Stimulated activated naive CD4-positive, alpha-beta T cell treated with Interleukin-2 at 50 U/mL for 16 hours (primary cell): ENCODE measurements around the gene RASGRP1.

Experiments
- DNase-seq: peaks from one replicate; lab custom pipeline; 2025; lab: John Stamatoyannopoulos, UW

Gene RASGRP1

GRCh38 chr15:38535491-38536200 lies 29.0 kb downstream of the RASGRP1 start:
- DNase-seq: no peak

- no peak for DNase-seq
Measured at GRCh38 chr15:38534691-38535090, 29.9 kb downstream of the RASGRP1 start.

GRCh38 chr15:38533926-38534325 lies 30.7 kb downstream of the RASGRP1 start:
- DNase-seq: no peak

GRCh38 chr15:38533416-38533915 lies 31.1 kb downstream of the RASGRP1 start:
- no peak for DNase-seq

GRCh38 chr15:38532728-38533127 lies 31.9 kb downstream of the RASGRP1 start:
- DNase-seq: no peak

GRCh38 chr15:38531509-38531908 lies 33.1 kb downstream of the RASGRP1 start:
- no peak for DNase-seq

- peak; percentile 23 for DNase-seq
Measured at GRCh38 chr15:38530113-38530512, 34.5 kb downstream of the RASGRP1 start.

GRCh38 chr15:38528294-38528693 lies 36.3 kb downstream of the RASGRP1 start:
- no peak for DNase-seq

GRCh38 chr15:38526158-38526557 lies 38.5 kb downstream of the RASGRP1 start:
- DNase-seq: no peak

- no peak for DNase-seq
Measured at GRCh38 chr15:38525489-38525888, 39.1 kb downstream of the RASGRP1 start.

GRCh38 chr15:38524156-38524555 lies 40.5 kb downstream of the RASGRP1 start:
- DNase-seq: no peak

GRCh38 chr15:38522922-38523321 lies 41.7 kb downstream of the RASGRP1 start:
- DNase-seq: no peak

GRCh38 chr15:38521316-38521715 lies 43.3 kb downstream of the RASGRP1 start:
- DNase-seq: no peak

- no peak for DNase-seq
Measured at GRCh38 chr15:38520035-38520434, 44.6 kb downstream of the RASGRP1 start.

- no peak for DNase-seq
Measured at GRCh38 chr15:38518084-38518483, 46.5 kb downstream of the RASGRP1 start.

GRCh38 chr15:38517312-38517975 lies 47.2 kb downstream of the RASGRP1 start:
- no peak for DNase-seq

GRCh38 chr15:38516626-38517025 lies 48.0 kb downstream of the RASGRP1 start:
- DNase-seq: no peak

GRCh38 chr15:38514601-38515000 lies 50.0 kb downstream of the RASGRP1 start:
- DNase-seq: no peak

- DNase-seq: no peak
Measured at GRCh38 chr15:38512901-38513300, 51.7 kb downstream of the RASGRP1 start.

- no peak for DNase-seq
Measured at GRCh38 chr15:38509152-38509551, 55.5 kb downstream of the RASGRP1 start.

GRCh38 chr15:38508647-38509046 lies 56.0 kb downstream of the RASGRP1 start:
- DNase-seq: no peak

- DNase-seq: no peak
Measured at GRCh38 chr15:38507570-38507969, 57.0 kb downstream of the RASGRP1 start.

GRCh38 chr15:38506997-38507396 lies 57.6 kb downstream of the RASGRP1 start:
- DNase-seq: no peak
